ENCODE measurements around the gene MYO9B.

Gene MYO9B

GRCh38 chr19:17075035-17075863, at the start of gene MYO9B, which contains the start of gene HAUS8:
MYO9B (plus strand) TSS chr19:17075777; CDS start chr19:17101718, 25,941 bp downstream.
HAUS8 (minus strand) TSS chr19:17075452; CDS start chr19:17075422, 30 bp downstream.
- Histone ChIP-seq H3K4me1 (ENCODE audit: control insufficient read depth in 1 of 2, insufficient read depth in 1 of 2, low read depth in 1 of 2, low read length in 1 of 2) (peaks cover 54% of the 10 kb centered on the region in 2 experiments), H3K4me3 (ENCODE audit: low read depth in 1 of 2, low read length in 1 of 2) (peak within 1 kb of the TSS; percentile 91 to 92), H3K36me3 (peaks cover 21% of the 10 kb centered on the region), H3K27ac (peak within 1 kb of the TSS; percentile 93), H3K9me3 (no peaks in the 10 kb centered on the region), H3K27me3 (no peaks in the 10 kb centered on the region)
- TF ChIP-seq CTCF (IDR thresholded peaks at IDR 0.05), result peak; percentile 35

- H3K9me3 ChIP-seq, result no peaks in the 10 kb centered on the region
- no peaks in the 10 kb centered on the region for H3K36me3 ChIP-seq
- no peak overlapping the region for H3K27ac ChIP-seq
- H3K4me1 ChIP-seq (ENCODE audit: control insufficient read depth in 1 of 2, insufficient read depth in 1 of 2, low read depth in 1 of 2, low read length in 1 of 2), result peaks cover 12 to 16% of the 10 kb centered on the region in 2 experiments
- no peak for TF ChIP-seq CTCF (IDR thresholded peaks at IDR 0.05)
- H3K27me3 ChIP-seq, result peaks cover 76% of the 10 kb centered on the region
- peak overlapping the region in 1 of 2 experiments; percentile 17 for H3K4me3 ChIP-seq (ENCODE audit: low read depth in 1 of 2, low read length in 1 of 2)
Measured at GRCh38 chr19:17025991-17026658, 49.5 kb upstream of the MYO9B start.

GRCh38 chr19:17026706-17027534, 48.7 kb upstream of the MYO9B start, which contains the start of gene CPAMD8:
CPAMD8 (minus strand) TSS chr19:17026810; CDS start chr19:17026642, 168 bp downstream.
- peaks cover 7 to 8% of the 10 kb centered on the region in 2 experiments for H3K4me1 ChIP-seq (ENCODE audit: control insufficient read depth in 1 of 2, insufficient read depth in 1 of 2, low read depth in 1 of 2, low read length in 1 of 2)
- no peaks in the 10 kb centered on the region for H3K36me3 ChIP-seq
- TF ChIP-seq CTCF (IDR thresholded peaks at IDR 0.05), result no peak
- peak within 1 kb of the TSS in 1 of 2 experiments; percentile 17 for H3K4me3 ChIP-seq (ENCODE audit: low read depth in 1 of 2, low read length in 1 of 2)
- H3K9me3 ChIP-seq, result no peaks in the 10 kb centered on the region
- H3K27me3 ChIP-seq, result peaks cover 82% of the 10 kb centered on the region
- no peak within 1 kb of the TSS for H3K27ac ChIP-seq

GRCh38 chr19:17027535-17027975, 48.0 kb upstream of the MYO9B start:
- H3K36me3 ChIP-seq, result no peaks in the 10 kb centered on the region
- no peak for TF ChIP-seq CTCF (IDR thresholded peaks at IDR 0.05)
- peaks cover 2% of the 10 kb centered on the region in 2 experiments for H3K4me1 ChIP-seq (ENCODE audit: control insufficient read depth in 1 of 2, insufficient read depth in 1 of 2, low read depth in 1 of 2, low read length in 1 of 2)
- H3K4me3 ChIP-seq (ENCODE audit: low read depth in 1 of 2, low read length in 1 of 2), result no peak overlapping the region
- H3K27me3 ChIP-seq, result peaks cover 86% of the 10 kb centered on the region
- no peak overlapping the region for H3K27ac ChIP-seq
- no peaks in the 10 kb centered on the region for H3K9me3 ChIP-seq

GRCh38 chr19:17031741-17032140, 43.8 kb upstream of the MYO9B start:
- H3K4me1 ChIP-seq (ENCODE audit: control insufficient read depth in 1 of 2, insufficient read depth in 1 of 2, low read depth in 1 of 2, low read length in 1 of 2), result peaks cover 5 to 6% of the 10 kb centered on the region in 2 experiments
- no peak overlapping the region for H3K27ac ChIP-seq
- H3K4me3 ChIP-seq (ENCODE audit: low read depth in 1 of 2, low read length in 1 of 2), result no peak overlapping the region
- TF ChIP-seq CTCF (IDR thresholded peaks at IDR 0.05), result no peak
- no peaks in the 10 kb centered on the region for H3K36me3 ChIP-seq
- peaks cover 59% of the 10 kb centered on the region for H3K27me3 ChIP-seq
- H3K9me3 ChIP-seq, result no peaks in the 10 kb centered on the region

All from neutrophil (primary cell).